Activated naive CD8-positive, alpha-beta T cell treated with anti-CD3 and anti-CD28 coated beads, Interleukin-2, amount 10 ng/mL, durations not matched to agents 7 days and 5 days (primary cell): ENCODE data around the gene BEND3. TPM values are rescaled to one million over a fixed set of nuclear protein-coding genes. Genes with fewer than 3 reads are reported as not detected.
"Not testable (repeated sequence)": the region's sequence is repeated elsewhere in the genome, so short reads cannot be mapped to it uniquely, and the experiment has no call there.

Experiments
- ATAC-seq: fragments of 150-1000 bp; cut with Tn5 transposase; one replicate; pipeline ENCODE4 v1.10.0; 2021; ENCODE audit warnings: low read depth, moderate library complexity
- POLR2A ChIA-PET: fragments of 350-600 bp; sonication (Branson Sonifier 250); formaldehyde crosslinking; loops from one replicate; lab custom pipeline; 2021; ENCODE audit warnings: antibody characterized with exemption; lab: Charles Lee
- DNase-seq: peaks from one replicate; pipeline ENCODE4 v3.0.0; 2021
- H3K27ac Mint-ChIP-seq: one replicate; pipeline ENCODE4 v1.8.0; 2022; ENCODE audit warnings: mild to moderate bottlenecking, mixed read lengths
- H3K27me3 Mint-ChIP-seq: one replicate; pipeline ENCODE4 v1.8.0; 2022; ENCODE audit warnings: mild to moderate bottlenecking, moderate library complexity, mixed read lengths
- H3K36me3 Mint-ChIP-seq: one replicate; pipeline ENCODE4 v1.8.0; 2021; ENCODE audit warnings: mild to moderate bottlenecking, mixed read lengths
- H3K4me1 Mint-ChIP-seq: one replicate; pipeline ENCODE4 v1.8.0; 2021; ENCODE audit warnings: mixed read lengths
- H3K4me3 Mint-ChIP-seq: one replicate; pipeline ENCODE4 v1.8.0; 2022; ENCODE audit warnings: mild to moderate bottlenecking, moderate library complexity, mixed read lengths
- H3K9me3 Mint-ChIP-seq: one replicate; pipeline ENCODE4 v1.8.0; 2021; ENCODE audit warnings: mixed read lengths
- total RNA-seq, 2 experiments: library from RNA; stranded (reverse); gene quantifications; one replicate each; pipeline ENCODE4 v1.2.3, GENCODE V29; 2021

The BEND3 gene
- total RNA-seq, 2 experiments from 2014 or later, result 2.2 to 2.4 TPM

- DNase-seq, POLR2A ChIA-PET, H3K27me3 Mint-ChIP-seq: not testable (repeated sequence)
These were observed 30.9 kb downstream of the BEND3 start for GRCh38 chr6:107084459-107084858.

GRCh38 chr6:107083921-107084320 is 31.4 kb downstream of the BEND3 start:
- Mint-ChIP-seq H3K4me1 (peaks cover 11% of the 10 kb centered on the region), H3K4me3 (no peak overlapping the region)
- POLR2A ChIA-PET, result no interaction called here

More at GRCh38 chr6:107084459-107084858, 30.9 kb downstream of the BEND3 start:
- not testable (repeated sequence) for H3K9me3 Mint-ChIP-seq, ATAC-seq, H3K4me3 Mint-ChIP-seq, H3K27ac Mint-ChIP-seq
- peaks cover 11% of the 10 kb centered on the region for H3K4me1 Mint-ChIP-seq
- peaks cover 19% of the 10 kb centered on the region for H3K36me3 Mint-ChIP-seq

GRCh38 chr6:107083047-107083768 is 32.1 kb downstream of the BEND3 start:
- POLR2A ChIA-PET, result no interaction called here
- no peak for ATAC-seq
- H3K27ac Mint-ChIP-seq, result no peak overlapping the region
- peaks cover 22% of the 10 kb centered on the region for H3K36me3 Mint-ChIP-seq
- no peak for DNase-seq
- H3K9me3 Mint-ChIP-seq, result peaks cover 2% of the 10 kb centered on the region
- H3K27me3 Mint-ChIP-seq, result no peaks in the 10 kb centered on the region
- H3K4me1 Mint-ChIP-seq, result peaks cover 7% of the 10 kb centered on the region
- H3K4me3 Mint-ChIP-seq, result no peak overlapping the region

More at GRCh38 chr6:107083921-107084320, 31.4 kb downstream of the BEND3 start:
- H3K27me3 Mint-ChIP-seq, result no peaks in the 10 kb centered on the region
- no peak overlapping the region for H3K27ac Mint-ChIP-seq
- DNase-seq (no peak), ATAC-seq (no peak)
- peaks cover 2% of the 10 kb centered on the region for H3K9me3 Mint-ChIP-seq
- peaks cover 20% of the 10 kb centered on the region for H3K36me3 Mint-ChIP-seq

GRCh38 chr6:107082045-107082444 is 33.3 kb downstream of the BEND3 start:
- DNase-seq (no peak), ATAC-seq (no peak)
- no peak overlapping the region for H3K4me3 Mint-ChIP-seq
- H3K4me1 Mint-ChIP-seq, result peaks cover 4% of the 10 kb centered on the region
- H3K36me3 Mint-ChIP-seq, result peaks cover 17% of the 10 kb centered on the region
- H3K27ac Mint-ChIP-seq, result no peak overlapping the region
- POLR2A ChIA-PET, result no interaction called here
- no peaks in the 10 kb centered on the region for H3K27me3 Mint-ChIP-seq
- peaks cover 2% of the 10 kb centered on the region for H3K9me3 Mint-ChIP-seq

DNA sequence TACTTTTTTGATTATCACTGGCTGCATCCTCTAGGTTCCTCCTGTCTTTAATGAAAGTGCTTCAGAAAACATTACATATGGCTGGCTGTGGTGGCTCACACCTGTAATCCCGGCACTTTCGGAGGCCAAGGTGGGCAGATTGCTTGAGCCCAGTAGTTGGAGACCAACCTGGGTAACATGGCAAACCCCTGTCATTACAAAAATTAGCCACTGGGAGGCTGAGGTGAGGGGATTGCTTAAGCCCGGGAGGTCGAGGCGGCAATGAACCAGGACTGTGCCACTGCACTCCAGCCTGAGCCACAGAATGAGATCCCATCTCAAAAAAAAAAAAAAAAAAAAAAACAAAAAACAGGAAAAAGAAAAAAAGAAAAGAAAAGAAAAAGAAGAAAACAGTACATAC is 35.3 kb downstream of the BEND3 start:
- peaks cover 12% of the 10 kb centered on the region for H3K36me3 Mint-ChIP-seq
- ATAC-seq (no peak), DNase-seq (no peak)
- peaks cover 4% of the 10 kb centered on the region for H3K4me1 Mint-ChIP-seq
- POLR2A ChIA-PET, result interaction anchor here (0.7 kb wide), 1 partner anchor 634 kb away, joined by 4 read pairs; no protein-coding TSS in a partner anchor
- H3K27ac Mint-ChIP-seq, result no peak overlapping the region
- no peak overlapping the region for H3K4me3 Mint-ChIP-seq
- peaks cover 1% of the 10 kb centered on the region for H3K9me3 Mint-ChIP-seq
- no peaks in the 10 kb centered on the region for H3K27me3 Mint-ChIP-seq

- no peak overlapping the region for H3K27ac Mint-ChIP-seq
- H3K36me3 Mint-ChIP-seq, result peaks cover 8% of the 10 kb centered on the region
- no peaks in the 10 kb centered on the region for H3K27me3 Mint-ChIP-seq
- H3K4me1 Mint-ChIP-seq, result peaks cover 4% of the 10 kb centered on the region
- DNase-seq, result no peak
- no peak overlapping the region for H3K4me3 Mint-ChIP-seq
- H3K9me3 Mint-ChIP-seq, result no peaks in the 10 kb centered on the region
- no peak for ATAC-seq
- POLR2A ChIA-PET, result interaction anchor here (0.7 kb wide), 1 partner anchor 634 kb away, joined by 4 read pairs; no protein-coding TSS in a partner anchor
These were observed 35.9 kb downstream of the BEND3 start for GRCh38 chr6:107079429-107079828.

GRCh38 chr6:107077710-107078109 is 37.6 kb downstream of the BEND3 start:
- Mint-ChIP-seq H3K4me3 (no peak overlapping the region), H3K4me1 (peaks cover under 1% of the 10 kb centered on the region), H3K27me3 (no peaks in the 10 kb centered on the region), H3K36me3 (peaks cover 3% of the 10 kb centered on the region), H3K9me3 (no peaks in the 10 kb centered on the region), H3K27ac (no peak overlapping the region)
- POLR2A ChIA-PET, result no interaction called here
- DNase-seq, result no peak
- ATAC-seq, result no peak

GRCh38 chr6:107075951-107076381 is 39.3 kb downstream of the BEND3 start:
- Mint-ChIP-seq H3K27me3 (no peaks in the 10 kb centered on the region), H3K9me3 (no peaks in the 10 kb centered on the region), H3K4me3 (no peak overlapping the region), H3K27ac (no peak overlapping the region), H3K4me1 (no peaks in the 10 kb centered on the region), H3K36me3 (peaks cover 3% of the 10 kb centered on the region)
- DNase-seq (no peak), ATAC-seq (no peak)
- POLR2A ChIA-PET, result no interaction called here

GRCh38 chr6:107070686-107071085 is 44.6 kb downstream of the BEND3 start:
- no peak for DNase-seq
- H3K27ac Mint-ChIP-seq, result no peak overlapping the region
- no peaks in the 10 kb centered on the region for H3K9me3 Mint-ChIP-seq
- H3K36me3 Mint-ChIP-seq, result no peaks in the 10 kb centered on the region
- no peak for ATAC-seq
- no peaks in the 10 kb centered on the region for H3K27me3 Mint-ChIP-seq
- H3K4me1 Mint-ChIP-seq, result no peaks in the 10 kb centered on the region
- POLR2A ChIA-PET, result no interaction called here
- H3K4me3 Mint-ChIP-seq, result no peak overlapping the region

DNA sequence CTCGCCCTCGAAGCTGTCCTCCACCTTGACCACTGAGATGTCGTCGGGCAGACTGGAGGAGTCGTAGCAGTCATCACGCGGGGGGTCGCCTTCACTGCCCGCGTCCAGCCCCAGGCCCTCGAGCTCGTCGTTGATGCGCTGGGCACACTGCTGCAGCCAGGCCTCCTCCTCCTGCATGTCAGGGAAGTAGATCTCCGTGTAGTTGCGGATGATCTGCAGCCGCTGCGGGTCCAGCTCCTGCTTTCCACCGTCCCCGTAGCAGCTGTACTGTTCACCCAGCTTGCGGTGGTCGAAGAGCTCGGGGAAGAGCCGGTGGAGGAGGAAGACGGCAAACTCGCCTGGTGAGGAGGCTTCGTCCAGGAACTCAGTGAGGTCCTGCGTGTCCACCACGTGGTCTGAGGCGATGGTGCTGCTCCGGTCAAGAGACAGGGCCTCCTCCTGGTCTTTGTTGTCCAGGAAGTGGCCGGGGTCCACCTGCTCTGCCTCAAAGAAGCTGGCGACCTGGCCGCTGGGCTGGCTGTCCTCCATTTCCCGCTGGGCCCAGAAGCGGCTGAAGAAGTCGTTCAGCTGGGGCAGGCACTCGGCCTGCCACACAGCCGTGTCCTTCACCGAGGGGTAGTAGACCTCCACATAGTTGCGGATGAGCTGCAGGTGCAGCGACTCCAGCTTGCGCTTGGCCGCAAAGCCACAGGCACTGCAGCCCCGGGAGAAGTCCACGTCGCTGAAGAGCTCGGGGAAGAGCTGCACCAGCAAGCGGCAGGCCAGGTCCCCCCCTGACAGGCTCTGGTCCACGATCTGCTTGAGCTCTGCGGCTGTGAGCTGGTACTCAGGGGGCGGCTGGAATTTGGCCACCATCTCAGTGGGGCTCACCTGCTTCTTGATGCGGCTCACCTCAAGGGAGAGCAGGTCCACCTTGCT is 45.4 kb downstream of the BEND3 start:
- no peak overlapping the region for H3K27ac Mint-ChIP-seq
- H3K36me3 Mint-ChIP-seq, result no peaks in the 10 kb centered on the region
- peaks cover 6% of the 10 kb centered on the region for H3K4me1 Mint-ChIP-seq
- POLR2A ChIA-PET, result no interaction called here
- DNase-seq (no peak), ATAC-seq (no peak)
- H3K4me3 Mint-ChIP-seq, result no peak overlapping the region
- no peaks in the 10 kb centered on the region for H3K27me3 Mint-ChIP-seq
- H3K9me3 Mint-ChIP-seq, result no peaks in the 10 kb centered on the region

DNA sequence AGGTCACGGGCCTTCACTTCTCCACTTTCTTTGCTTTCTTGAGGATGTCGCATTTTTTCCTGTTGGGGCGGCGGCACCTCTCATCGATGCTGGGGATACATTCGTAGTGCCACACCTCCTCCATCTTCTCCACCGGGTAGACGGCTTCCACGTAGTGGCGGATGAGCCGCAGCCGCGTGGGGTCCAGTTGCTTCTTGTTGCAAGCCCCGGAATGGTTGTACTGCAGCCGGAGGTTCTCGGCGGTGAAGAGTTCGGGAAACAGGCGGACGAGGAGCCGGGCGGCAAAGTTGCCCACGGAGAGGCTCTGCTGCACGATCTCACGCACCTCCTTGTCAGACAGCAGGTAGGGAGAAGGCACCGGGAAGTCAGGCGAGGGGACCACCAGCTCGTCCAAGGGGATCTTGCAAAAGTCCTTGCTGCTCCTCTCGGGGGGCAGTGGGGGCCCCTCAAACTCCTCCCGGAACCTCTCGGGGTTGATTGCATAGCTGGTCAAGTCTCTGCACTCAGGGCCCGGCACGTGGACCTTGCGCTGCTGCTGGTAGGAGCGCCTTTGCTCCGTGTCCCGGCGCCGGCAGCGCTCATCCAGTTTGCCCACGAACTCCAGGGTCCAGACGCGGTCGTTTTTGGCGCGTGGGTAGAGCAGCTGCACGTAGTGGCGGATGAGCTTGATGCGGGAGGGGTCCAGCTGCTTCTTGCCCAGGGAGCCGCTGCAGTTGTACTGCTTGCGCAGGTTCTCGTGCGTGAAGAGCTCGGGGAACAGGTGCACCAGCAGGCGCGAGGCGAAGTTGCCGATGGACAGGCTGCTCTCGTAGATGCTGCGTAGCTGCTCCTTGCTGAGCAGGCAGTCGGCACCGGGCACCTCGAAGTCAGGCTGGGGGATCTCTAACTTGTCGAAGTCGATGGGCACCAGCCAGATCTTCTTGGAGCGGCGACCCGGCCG is 46.4 kb downstream of the BEND3 start:
- H3K27me3 Mint-ChIP-seq, result no peaks in the 10 kb centered on the region
- no peaks in the 10 kb centered on the region for H3K36me3 Mint-ChIP-seq
- no peaks in the 10 kb centered on the region for H3K9me3 Mint-ChIP-seq
- ATAC-seq (no peak), DNase-seq (no peak)
- no peak overlapping the region for H3K27ac Mint-ChIP-seq
- no peak overlapping the region for H3K4me3 Mint-ChIP-seq
- H3K4me1 Mint-ChIP-seq, result peaks cover 11% of the 10 kb centered on the region
- POLR2A ChIA-PET, result no interaction called here

GRCh38 chr6:107066697-107067659 is 48.3 kb downstream of the BEND3 start:
- Mint-ChIP-seq H3K4me1 (peaks cover 27% of the 10 kb centered on the region), H3K9me3 (no peaks in the 10 kb centered on the region), H3K27ac (no peak overlapping the region), H3K27me3 (no peaks in the 10 kb centered on the region), H3K36me3 (no peaks in the 10 kb centered on the region), H3K4me3 (no peak overlapping the region)
- POLR2A ChIA-PET, result no interaction called here
- ATAC-seq, result no peak
- DNase-seq, result no peak
